HepG2 (cell line): ENCODE results near the gene SHISAL1.

Source experiments
- BORCS8-MEF2B ChIP-seq: sonication (generic); formaldehyde crosslinking; IDR thresholded peaks from 2 replicates; pipeline ENCODE4 v1.8.0; 2022; ENCODE audit warnings: mild to moderate bottlenecking, missing genetic modification reagents
- CBFB ChIP-seq: sonication (generic); formaldehyde crosslinking; IDR thresholded peaks from 2 replicates; pipeline ENCODE4 v1.4.0; 2020; ENCODE audit warnings: missing genetic modification reagents
- CEBPB ChIP-seq: IDR thresholded peaks from 2 replicates; pipeline ENCODE4 v1.6.1; 2011; ENCODE audit warnings: low read depth, low read length, improper control_type of control experiment, borderline replicate concordance
- CTCF ChIP-seq: sonication (generic); formaldehyde crosslinking; IDR thresholded peaks from 2 replicates; pipeline ENCODE4 v1.5.0; 2020; ENCODE audit warnings: mild to moderate bottlenecking, missing genetic modification reagents, moderate library complexity
- E2F5 ChIP-seq: sonication (generic); formaldehyde crosslinking; conservative IDR thresholded peaks from 2 replicates; pipeline ENCODE4 v1.4.0; 2020; ENCODE audit warnings: missing genetic modification reagents
- ELK4 ChIP-seq: sonication (generic); formaldehyde crosslinking; IDR thresholded peaks from 2 replicates; pipeline ENCODE4 v1.9.0; 2021; ENCODE audit warnings: missing genetic modification reagents, borderline replicate concordance
- HDAC2 ChIP-seq: sonication (generic); formaldehyde crosslinking; IDR thresholded peaks from 2 replicates; pipeline ENCODE4 v1.4.0; 2020; ENCODE audit warnings: missing genetic modification reagents
- KDM5B ChIP-seq: sonication (generic); formaldehyde crosslinking; IDR thresholded peaks from 2 replicates; pipeline ENCODE4 v1.4.0; 2020; ENCODE audit warnings: missing genetic modification reagents, mild to moderate bottlenecking, borderline replicate concordance
- MAZ ChIP-seq, 2 experiments: sonication (generic) in 1 of 2; formaldehyde crosslinking in 1 of 2; IDR thresholded peaks; 2 replicates each; pipeline versions ENCODE4 v1.5.0 to v1.6.1; 2012 to 2020; ENCODE audit warnings: low read depth in 2 of 2, mild to moderate bottlenecking in 2 of 2, borderline replicate concordance in 1 of 2, improper control_type of control experiment in 1 of 2, low read length in 1 of 2, missing genetic modification reagents in 1 of 2, moderate library complexity in 1 of 2
- MLXIP ChIP-seq: sonication (generic); formaldehyde crosslinking; IDR thresholded peaks from 2 replicates; pipeline ENCODE4 v1.9.0; 2021; ENCODE audit warnings: missing genetic modification reagents, borderline replicate concordance
- NFE2 ChIP-seq: sonication (generic); formaldehyde crosslinking; IDR thresholded peaks from 2 replicates; pipeline ENCODE4 v1.4.0; 2020; ENCODE audit warnings: missing genetic modification reagents
- PHF21A ChIP-seq: sonication (generic); formaldehyde crosslinking; IDR thresholded peaks from 2 replicates; pipeline ENCODE4 v1.5.0; 2020; ENCODE audit warnings: mild to moderate bottlenecking, missing genetic modification reagents
- POLR2AphosphoS5 ChIP-seq: IDR thresholded peaks from 2 replicates; pipeline ENCODE4 v1.6.1; 2012; ENCODE audit warnings: low read depth, low read length
- ZNF737 ChIP-seq: sonication (generic); formaldehyde crosslinking; IDR thresholded peaks from 2 replicates; pipeline ENCODE4 v1.5.0; 2020; ENCODE audit warnings: missing genetic modification reagents, mild to moderate bottlenecking, borderline replicate concordance

- TF ChIP-seq CTCF (CRISPR knock-in tag) (no peak), PHF21A (CRISPR knock-in tag) (no peak), CBFB (no peak), BORCS8-MEF2B (CRISPR knock-in tag) (no peak), CEBPB (no peak), POLR2AphosphoS5 (no peak), E2F5 (CRISPR knock-in tag) (no peak), MLXIP (no peak), ELK4 (no peak), MAZ (IDR thresholded peaks at IDR 0.05; ENCODE audit: borderline replicate concordance, low read depth, low read length) (no peak), MAZ (CRISPR knock-in tag; IDR thresholded peaks at IDR 0.05; ENCODE audit: low read depth) (no peak), HDAC2 (no peak), KDM5B (CRISPR knock-in tag) (no peak), ZNF737 (CRISPR knock-in tag) (no peak), NFE2 (no peak)
Measured at GRCh38 chr22:44195189-44195871, 117.4 kb downstream of the SHISAL1 start.
